ENCODE data around the gene SLC38A9. TPM values are rescaled to one million over a fixed set of nuclear protein-coding genes. Genes with fewer than 3 reads are reported as not detected.

Gene SLC38A9
- total RNA-seq, 4 donors from 2014 or later, result 50.5 to 175 (median 86.7) TPM

- H3K27me3 ChIP-seq, result no peaks in the 10 kb centered on the region
- no peaks in the 10 kb centered on the region for H3K36me3 ChIP-seq
- H3K4me3 ChIP-seq, result no peak overlapping the region
- TF ChIP-seq POLR2A (IDR thresholded peaks at IDR 0.05) (no peak), CTCF (IDR thresholded peaks at IDR 0.05) (peak; percentile 63 to 75 (median 64))
- no peaks in the 10 kb centered on the region for H3K9me3 ChIP-seq
- peak overlapping the region; percentile 36 to 71 for H3K27ac ChIP-seq
- no peaks in the 10 kb centered on the region for H3K4me1 ChIP-seq
- no peak for DNase-seq
- intact Hi-C loops (cut with DNase I; ENCODE audit: low total_unique reads), result loop anchor here (10.0 kb wide), 1 partner anchor 287 kb away; no protein-coding TSS in a partner anchor
Measured at GRCh38 chr5:55691265-55692105, 20.6 kb downstream of the SLC38A9 start.

- DNase-seq, result no peak
- no peak for TF ChIP-seq POLR2A (IDR thresholded peaks at IDR 0.05)
- TF ChIP-seq CTCF (IDR thresholded peaks at IDR 0.05), result no peak
- H3K27ac ChIP-seq, result no peak overlapping the region
- no peaks in the 10 kb centered on the region for H3K27me3 ChIP-seq
- no peaks in the 10 kb centered on the region for H3K9me3 ChIP-seq
- H3K4me1 ChIP-seq, result peaks cover 0 to 7% of the 10 kb centered on the region in 2 donors
- H3K36me3 ChIP-seq, result no peaks in the 10 kb centered on the region
- no peak overlapping the region for H3K4me3 ChIP-seq
- intact Hi-C loops (cut with DNase I; ENCODE audit: low total_unique reads), result no loop called here
Measured at GRCh38 chr5:55682071-55682470, 30.1 kb downstream of the SLC38A9 start.

GRCh38 chr5:55681301-55681700, 30.8 kb downstream of the SLC38A9 start:
- TF ChIP-seq POLR2A (IDR thresholded peaks at IDR 0.05) (no peak), CTCF (IDR thresholded peaks at IDR 0.05) (no peak)
- Histone ChIP-seq H3K9me3 (no peaks in the 10 kb centered on the region), H3K36me3 (no peaks in the 10 kb centered on the region)

GRCh38 chr5:55680353-55680752, 31.8 kb downstream of the SLC38A9 start:
- no peak for TF ChIP-seq POLR2A (IDR thresholded peaks at IDR 0.05)
- TF ChIP-seq CTCF (IDR thresholded peaks at IDR 0.05), result no peak
- Histone ChIP-seq H3K27ac (peak overlapping the region; percentile 54 to 67), H3K9me3 (no peaks in the 10 kb centered on the region), H3K4me3 (no peak overlapping the region), H3K4me1 (peaks cover 6 to 7% of the 10 kb centered on the region in 2 donors), H3K36me3 (no peaks in the 10 kb centered on the region), H3K27me3 (no peaks in the 10 kb centered on the region)
- DNase-seq, result no peak
- intact Hi-C loops (cut with DNase I; ENCODE audit: low total_unique reads), result no loop called here

More at GRCh38 chr5:55681301-55681700, 30.8 kb downstream of the SLC38A9 start:
- peak overlapping the region; percentile 17 to 67 for H3K27ac ChIP-seq
- no peaks in the 10 kb centered on the region for H3K27me3 ChIP-seq
- no peak for DNase-seq
- H3K4me1 ChIP-seq, result peaks cover 0 to 7% of the 10 kb centered on the region in 2 donors
- intact Hi-C loops (cut with DNase I; ENCODE audit: low total_unique reads), result no loop called here
- H3K4me3 ChIP-seq, result no peak overlapping the region

- Histone ChIP-seq H3K4me1 (peaks cover 6 to 7% of the 10 kb centered on the region in 2 donors), H3K27me3 (no peaks in the 10 kb centered on the region), H3K27ac (peak overlapping the region in 1 of 2 donors; percentile 67), H3K36me3 (no peaks in the 10 kb centered on the region), H3K4me3 (no peak overlapping the region), H3K9me3 (no peaks in the 10 kb centered on the region)
- TF ChIP-seq POLR2A (IDR thresholded peaks at IDR 0.05), result no peak
- no peak for TF ChIP-seq CTCF (IDR thresholded peaks at IDR 0.05)
- intact Hi-C loops (cut with DNase I; ENCODE audit: low total_unique reads), result no loop called here
- DNase-seq, result no peak
Measured at GRCh38 chr5:55679556-55679955, 32.6 kb downstream of the SLC38A9 start.

All from uterus (tissue), 4 donors.